Neural crest cell (in vitro differentiated cells): ENCODE measurements around the gene HNRNPA3. TPM values are rescaled to one million over a fixed set of nuclear protein-coding genes. Genes with fewer than 3 reads are reported as not detected.

Experiments used
- DNase-seq: peaks from one replicate; pipeline ENCODE4 v3.0.0; 2021; ENCODE audit warnings: low read depth, mixed read lengths, low spot score
- H3K27ac Mint-ChIP-seq: one replicate; pipeline ENCODE4 v1.8.0; 2021; ENCODE audit warnings: mild to moderate bottlenecking, mixed read lengths; ENCODE audit not compliant: unreplicated experiment
- H3K27me3 Mint-ChIP-seq: 2 replicates; pipeline ENCODE4 v1.8.0; 2021; ENCODE audit warnings: low read depth, mild to moderate bottlenecking, mixed read lengths
- H3K36me3 Mint-ChIP-seq: 2 replicates; pipeline ENCODE4 v1.8.0; 2021; ENCODE audit warnings: low read depth, mild to moderate bottlenecking, mixed read lengths
- H3K4me1 Mint-ChIP-seq: 2 replicates; pipeline ENCODE4 v1.8.0; 2021; ENCODE audit warnings: mixed read lengths
- H3K4me3 Mint-ChIP-seq: one replicate; pipeline ENCODE4 v1.8.0; 2021; ENCODE audit warnings: mild to moderate bottlenecking, mixed read lengths
- H3K9me3 Mint-ChIP-seq: 2 replicates; pipeline ENCODE4 v1.8.0; 2021; ENCODE audit warnings: mixed read lengths
- total RNA-seq: library from RNA; stranded (reverse); gene quantifications from 2 replicates; pipeline ENCODE4 v1.2.1, GENCODE V29; 2021
- TF ChIP-seq, protein P1 (sequence below): fragments of 200-600 bp; sonication (generic); conservative IDR thresholded peaks from 2 replicates; pipeline ENCODE4 v1.5.0; 2021; ENCODE audit warnings: antibody characterized with exemption, mild to moderate bottlenecking

HNRNPA3 gene
- total RNA-seq, 1 donor from 2014 or later: 397 TPM

DNA sequence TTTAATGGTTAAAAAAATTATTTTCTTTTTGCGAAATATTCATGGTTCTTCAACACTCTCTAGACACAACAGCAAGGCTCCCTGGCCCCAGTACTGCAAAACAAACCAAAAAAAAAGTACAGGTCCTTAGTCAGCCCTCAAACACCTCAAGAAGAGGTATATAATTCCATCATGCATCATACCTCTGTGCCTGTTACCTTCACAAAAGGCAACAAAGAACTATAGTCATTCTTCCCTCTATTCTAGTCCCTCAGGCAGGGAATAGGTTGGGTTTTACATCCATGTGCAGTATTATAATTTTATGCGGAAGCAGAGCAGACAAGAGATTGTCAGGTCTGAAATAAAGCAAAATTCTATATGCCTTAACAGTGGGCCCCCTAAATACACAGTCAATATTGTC, 43.4 kb downstream of the HNRNPA3 start:
- Mint-ChIP-seq H3K27ac (no peak overlapping the region), H3K36me3 (peaks cover 15% of the 10 kb centered on the region), H3K4me1 (peaks cover 54% of the 10 kb centered on the region), H3K9me3 (peaks cover 3% of the 10 kb centered on the region), H3K4me3 (no peak overlapping the region), H3K27me3 (no peaks in the 10 kb centered on the region)
- TF ChIP-seq, protein P1, sequence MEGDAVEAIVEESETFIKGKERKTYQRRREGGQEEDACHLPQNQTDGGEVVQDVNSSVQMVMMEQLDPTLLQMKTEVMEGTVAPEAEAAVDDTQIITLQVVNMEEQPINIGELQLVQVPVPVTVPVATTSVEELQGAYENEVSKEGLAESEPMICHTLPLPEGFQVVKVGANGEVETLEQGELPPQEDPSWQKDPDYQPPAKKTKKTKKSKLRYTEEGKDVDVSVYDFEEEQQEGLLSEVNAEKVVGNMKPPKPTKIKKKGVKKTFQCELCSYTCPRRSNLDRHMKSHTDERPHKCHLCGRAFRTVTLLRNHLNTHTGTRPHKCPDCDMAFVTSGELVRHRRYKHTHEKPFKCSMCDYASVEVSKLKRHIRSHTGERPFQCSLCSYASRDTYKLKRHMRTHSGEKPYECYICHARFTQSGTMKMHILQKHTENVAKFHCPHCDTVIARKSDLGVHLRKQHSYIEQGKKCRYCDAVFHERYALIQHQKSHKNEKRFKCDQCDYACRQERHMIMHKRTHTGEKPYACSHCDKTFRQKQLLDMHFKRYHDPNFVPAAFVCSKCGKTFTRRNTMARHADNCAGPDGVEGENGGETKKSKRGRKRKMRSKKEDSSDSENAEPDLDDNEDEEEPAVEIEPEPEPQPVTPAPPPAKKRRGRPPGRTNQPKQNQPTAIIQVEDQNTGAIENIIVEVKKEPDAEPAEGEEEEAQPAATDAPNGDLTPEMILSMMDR: no peak
- DNase-seq: no peak

DNA sequence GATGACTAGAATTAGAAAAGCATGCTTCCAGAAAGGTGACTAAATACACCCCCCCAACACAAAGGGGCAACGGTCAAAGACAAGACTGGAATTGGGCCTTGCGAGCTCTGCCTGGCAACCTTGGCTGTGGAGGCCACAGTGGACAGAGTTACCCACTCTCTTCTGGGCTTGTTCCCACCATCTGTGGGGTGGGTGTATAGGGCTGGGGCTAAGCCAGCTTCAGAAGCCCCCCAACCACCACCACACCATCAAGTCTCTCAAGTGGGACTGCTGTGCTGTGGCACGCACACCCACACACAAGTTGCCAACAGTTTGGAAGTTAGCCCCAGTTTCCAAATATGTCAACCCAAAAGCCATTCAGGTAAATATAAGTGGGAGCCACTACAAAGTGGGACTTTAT, 44.1 kb downstream of the HNRNPA3 start:
- DNase-seq: no peak
- peaks cover 13% of the 10 kb centered on the region for H3K36me3 Mint-ChIP-seq
- peaks cover 56% of the 10 kb centered on the region for H3K4me1 Mint-ChIP-seq
- no peak overlapping the region for H3K27ac Mint-ChIP-seq
- no peaks in the 10 kb centered on the region for H3K27me3 Mint-ChIP-seq
- H3K4me3 Mint-ChIP-seq: no peak overlapping the region
- TF ChIP-seq, protein P1: no peak
- peaks cover 3% of the 10 kb centered on the region for H3K9me3 Mint-ChIP-seq

DNA sequence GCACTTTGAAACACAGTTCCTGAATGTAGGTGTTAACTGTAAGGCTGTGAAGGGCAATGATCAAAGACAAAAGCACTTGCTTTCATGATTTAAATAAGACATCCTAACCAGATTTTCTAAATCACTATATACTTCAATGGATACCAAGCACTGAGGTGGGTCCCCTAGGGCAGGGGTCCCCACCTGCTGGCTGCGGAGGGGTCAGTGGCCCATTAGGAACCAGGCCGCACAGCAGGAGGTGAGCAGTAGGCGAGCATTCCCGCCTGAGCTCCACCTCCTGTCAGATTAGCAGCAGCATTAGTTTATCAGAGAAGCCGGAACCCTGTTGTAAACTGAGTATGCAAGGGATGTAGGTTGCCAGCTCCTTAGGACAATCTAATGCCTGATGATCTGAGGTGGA, 44.9 kb downstream of the HNRNPA3 start:
- Mint-ChIP-seq H3K27me3 (no peaks in the 10 kb centered on the region), H3K9me3 (peaks cover 3% of the 10 kb centered on the region), H3K4me3 (no peak overlapping the region), H3K36me3 (peaks cover 13% of the 10 kb centered on the region), H3K27ac (no peak overlapping the region), H3K4me1 (peaks cover 58% of the 10 kb centered on the region)
- TF ChIP-seq, protein P1: no peak
- DNase-seq: no peak

DNA sequence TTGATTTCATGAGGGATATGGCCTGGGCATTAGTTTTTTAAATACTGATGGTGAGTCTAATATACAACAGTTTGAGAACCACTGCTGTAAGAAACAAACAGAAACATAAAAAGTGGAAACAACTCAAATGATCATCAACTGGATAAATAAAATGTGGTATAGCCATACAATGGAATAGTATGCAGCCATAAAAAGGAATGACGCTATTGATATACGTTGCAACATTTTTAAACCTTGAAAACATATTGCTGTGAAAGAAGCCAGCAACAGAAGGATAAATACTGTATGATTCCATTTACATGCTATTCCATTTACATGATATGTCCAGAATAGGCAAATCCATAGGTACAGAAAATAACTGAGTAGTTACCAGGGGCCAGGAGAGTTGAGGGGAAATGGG, 45.5 kb downstream of the HNRNPA3 start:
- Mint-ChIP-seq H3K36me3 (peaks cover 11% of the 10 kb centered on the region), H3K4me1 (peaks cover 56% of the 10 kb centered on the region), H3K4me3 (no peak overlapping the region), H3K27me3 (no peaks in the 10 kb centered on the region), H3K9me3 (peaks cover 3% of the 10 kb centered on the region), H3K27ac (no peak overlapping the region)
- no peak for DNase-seq
- TF ChIP-seq, protein P1: no peak

DNA sequence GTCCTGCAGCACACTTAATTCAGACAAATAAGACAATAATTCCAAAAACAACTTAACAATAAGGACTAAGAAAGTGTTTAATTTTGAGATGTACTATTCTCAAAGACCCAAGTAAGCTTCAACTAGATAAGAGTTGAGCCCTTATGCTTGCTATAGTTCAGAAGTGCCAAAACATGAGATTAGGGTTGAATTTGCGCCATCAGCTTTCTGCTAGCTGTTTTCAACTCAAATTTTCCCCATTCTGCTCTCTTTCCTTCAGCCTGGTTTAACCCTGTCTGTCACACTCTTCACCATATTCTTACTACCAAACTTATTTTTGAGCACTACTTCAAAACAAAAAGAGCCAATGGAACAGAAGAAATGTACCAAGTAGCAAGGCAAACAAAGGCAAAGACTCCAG, 47.8 kb downstream of the HNRNPA3 start:
- H3K27ac Mint-ChIP-seq: no peak overlapping the region
- peaks cover 8% of the 10 kb centered on the region for H3K36me3 Mint-ChIP-seq
- peaks cover 49% of the 10 kb centered on the region for H3K4me1 Mint-ChIP-seq
- peaks cover 3% of the 10 kb centered on the region for H3K9me3 Mint-ChIP-seq
- H3K27me3 Mint-ChIP-seq: no peaks in the 10 kb centered on the region
- TF ChIP-seq, protein P1: no peak
- DNase-seq: no peak
- H3K4me3 Mint-ChIP-seq: peak overlapping the region; percentile 41
